H1 (cell line): ENCODE data around the gene EN2. TPM values are rescaled to one million over a fixed set of nuclear protein-coding genes. Genes with fewer than 3 reads are reported as not detected.
A peak's percentile ranks its signal among the peaks of the same experiment; 100 is the strongest.

Experiments
- CTCF ChIA-PET: fragments of 300-600 bp; sonication (Branson Sonifier 250); formaldehyde crosslinking; loops from one replicate; lab custom pipeline; 2021; ENCODE audit not compliant: partially characterized antibody; lab: Charles Lee
- POLR2A ChIA-PET: fragments of 300-600 bp; sonication (Branson Sonifier 250); formaldehyde crosslinking; loops from one replicate; lab custom pipeline; 2021; ENCODE audit warnings: inconsistent platforms; ENCODE audit not compliant: partially characterized antibody; lab: Charles Lee
- DNase-seq, 2 experiments: peaks; one replicate each; pipeline versions ENCODE4 v3.0.0 to v3.0.0-alpha.2; 2010 to 2022; ENCODE audit warnings: low spot score in 2 of 2, low read depth in 1 of 2, mixed read lengths in 1 of 2
- FAIRE-seq: peaks from 2 replicates; lab custom pipeline; 2011; peaks lifted over from hg19 to GRCh38; lab: Jason Lieb, UNC
- H2AFZ ChIP-seq: 2 replicates; pipeline ENCODE4 v1.8.1; 2012; ENCODE audit warnings: low read length, inconsistent platforms
- H2AK5ac ChIP-seq: 2 replicates; pipeline ENCODE4 v1.6.1; 2013; ENCODE audit warnings: low read depth, low read length
- H2BK120ac ChIP-seq: replicated peaks from 2 replicates; pipeline ENCODE3; 2013; ENCODE audit warnings: low read depth, low read length, inconsistent platforms
- H2BK12ac ChIP-seq: 2 replicates; pipeline ENCODE4 v1.6.1; 2013; ENCODE audit warnings: low read depth, low read length
- H2BK15ac ChIP-seq: 2 replicates; pipeline ENCODE4 v1.6.1; 2013; ENCODE audit warnings: low read length
- H2BK20ac ChIP-seq: 2 replicates; pipeline ENCODE4 v1.6.1; 2013; ENCODE audit warnings: low read length
- H2BK5ac ChIP-seq: 2 replicates; pipeline ENCODE4 v1.6.1; 2013; ENCODE audit warnings: low read depth, low read length
- H3K14ac ChIP-seq: 2 replicates; pipeline ENCODE4 v1.6.1; 2013; ENCODE audit warnings: inconsistent platforms; ENCODE audit not compliant: insufficient read length
- H3K18ac ChIP-seq: 2 replicates; pipeline ENCODE4 v1.6.1; 2013; ENCODE audit warnings: low read length; ENCODE audit errors: extremely low read depth
- H3K23ac ChIP-seq: 2 replicates; pipeline ENCODE4 v1.6.1; 2013; ENCODE audit warnings: inconsistent platforms; ENCODE audit not compliant: insufficient read length
- H3K23me2 ChIP-seq: 2 replicates; pipeline ENCODE4 v1.6.1; 2013; ENCODE audit warnings: low read depth, low read length
- H3K27ac ChIP-seq: 2 replicates; pipeline ENCODE4 v1.6.1; 2011; ENCODE audit warnings: low read depth, low read length, inconsistent platforms
- H3K27me3 ChIP-seq, 4 experiments: replicated peaks in 1 of 4; 1 replicate in 1 of 4; 2 replicates in 3 of 4; pipeline versions ENCODE4 v1.6.1 to v1.8.1; 2011 to 2013; ENCODE audit warnings: low read length in 3 of 4, mild to moderate bottlenecking in 3 of 4, inconsistent platforms in 2 of 4, mixed read lengths in 2 of 4, moderate library complexity in 1 of 4; ENCODE audit not compliant: control insufficient read depth in 3 of 4, insufficient read depth in 3 of 4; ENCODE audit errors: extremely low read depth in 1 of 4
- H3K36me3 ChIP-seq, 4 experiments: 2 replicates each; pipeline versions ENCODE4 v1.6.1 to v1.8.1; 2011 to 2013; ENCODE audit warnings: mild to moderate bottlenecking in 4 of 4, low read length in 3 of 4, moderate library complexity in 2 of 4, control low read depth in 1 of 4, inconsistent platforms in 1 of 4; ENCODE audit not compliant: insufficient read depth in 4 of 4, control insufficient read depth in 2 of 4
- H3K4ac ChIP-seq: replicated peaks from 2 replicates; pipeline ENCODE3; 2013; ENCODE audit warnings: low read length, low read depth, mixed read lengths, inconsistent platforms; ENCODE audit not compliant: insufficient read length
- H3K4me1 ChIP-seq, 4 experiments: replicated peaks in 1 of 4; 1 replicate in 1 of 4; 2 replicates in 3 of 4; pipeline versions ENCODE4 v1.6.1 to v1.8.1; 2011 to 2013; ENCODE audit warnings: low read length in 3 of 4, inconsistent platforms in 2 of 4, mixed read lengths in 1 of 4; ENCODE audit not compliant: insufficient read depth in 4 of 4, control insufficient read depth in 3 of 4
- H3K4me2 ChIP-seq, 2 experiments: 2 replicates each; pipeline versions ENCODE4 v1.6.1 to v1.8.1; 2011 to 2013; ENCODE audit warnings: low read depth in 2 of 2, low read length in 2 of 2, control low read depth in 1 of 2, inconsistent platforms in 1 of 2, mild to moderate bottlenecking in 1 of 2; ENCODE audit not compliant: insufficient read depth in 1 of 2
- H3K4me3 ChIP-seq, 4 experiments: fragments of 200-600, 300-600 bp in 1 of 4; sonication (generic), shearing (Covaris generic), sonication (Bioruptor Twin) in 1 of 4; 2 replicates each; pipeline versions ENCODE4 v1.5.1 to v1.8.1; 2011 to 2016; ENCODE audit warnings: low read length in 4 of 4, low read depth in 3 of 4, control low read depth in 2 of 4, inconsistent platforms in 2 of 4, mild to moderate bottlenecking in 2 of 4, mixed read lengths in 1 of 4, moderate library complexity in 1 of 4; ENCODE audit not compliant: insufficient read depth in 2 of 4; ENCODE audit errors: extremely low read depth in 1 of 4
- H3K56ac ChIP-seq: replicated peaks from 2 replicates; pipeline ENCODE3; 2013; ENCODE audit warnings: low read depth, mild to moderate bottlenecking, mixed read lengths, low read length, inconsistent platforms; ENCODE audit not compliant: insufficient read length
- H3K79me1 ChIP-seq: 2 replicates; pipeline ENCODE4 v1.6.1; 2013; ENCODE audit warnings: low read depth, low read length, control low read depth
- H3K79me2 ChIP-seq, 2 experiments: 2 replicates each; pipeline versions ENCODE4 v1.6.1 to v1.8.1; 2012 to 2013; ENCODE audit warnings: low read length in 2 of 2, mild to moderate bottlenecking in 2 of 2, inconsistent platforms in 1 of 2; ENCODE audit not compliant: insufficient read depth in 2 of 2, control insufficient read depth in 1 of 2
- H3K9ac ChIP-seq, 4 experiments: replicated peaks in 1 of 4; 1 replicate in 1 of 4; 2 replicates in 3 of 4; pipeline versions ENCODE4 v1.6.1 to v1.8.1; 2011 to 2013; ENCODE audit warnings: low read depth in 3 of 4, low read length in 3 of 4, control low read depth in 2 of 4, mild to moderate bottlenecking in 2 of 4, moderate library complexity in 2 of 4, inconsistent platforms in 1 of 4; ENCODE audit errors: extremely low read depth in 1 of 4
- H3K9me3 ChIP-seq, 2 experiments: 2 replicates each; pipeline versions ENCODE4 v1.6.1 to v1.8.1; 2012 to 2013; ENCODE audit warnings: mild to moderate bottlenecking in 2 of 2, moderate library complexity in 2 of 2, control low read depth in 1 of 2, inconsistent platforms in 1 of 2, low read depth in 1 of 2, low read length in 1 of 2, mixed read lengths in 1 of 2; ENCODE audit not compliant: insufficient read depth in 2 of 2
- H4K20me1 ChIP-seq, 2 experiments: replicated peaks in 1 of 2; 2 replicates each; pipeline versions ENCODE3 to v1.8.1; 2011 to 2013; ENCODE audit warnings: inconsistent platforms in 2 of 2, low read length in 2 of 2, mild to moderate bottlenecking in 1 of 2; ENCODE audit not compliant: insufficient read depth in 2 of 2, control insufficient read depth in 1 of 2
- H4K5ac ChIP-seq: 2 replicates; pipeline ENCODE4 v1.6.1; 2013; ENCODE audit warnings: low read length, low read depth, mixed read lengths, inconsistent platforms; ENCODE audit not compliant: insufficient read length
- H4K8ac ChIP-seq: 2 replicates; pipeline ENCODE4 v1.8.0; 2013; ENCODE audit warnings: mild to moderate bottlenecking, moderate library complexity, low read length, inconsistent platforms; ENCODE audit not compliant: insufficient read depth; ENCODE audit errors: extremely low read depth
- H4K91ac ChIP-seq: replicated peaks from 2 replicates; pipeline ENCODE3; 2013; ENCODE audit warnings: low read length, mixed read lengths, inconsistent platforms; ENCODE audit not compliant: insufficient read length
- JUN ChIP-seq: IDR thresholded peaks from 2 replicates; pipeline ENCODE4 v1.6.1; 2011; ENCODE audit warnings: low read depth, mild to moderate bottlenecking, improper control_type of control experiment, low read length
- SP4 ChIP-seq: IDR thresholded peaks from 2 replicates; pipeline ENCODE4 v1.6.1; 2012; ENCODE audit warnings: low read length, inconsistent platforms
- WGBS, 2 experiments: shearing (Covaris generic) in 1 of 2; methylation state at CpG; one replicate each; pipeline versions ENCODE4 v1.1.6 to v1.1.7; 2013 to 2015; ENCODE audit warnings: low lambda C conversion rate in 2 of 2, mixed read lengths in 2 of 2, inconsistent platforms in 1 of 2, low coverage in 1 of 2, missing lambda C conversion rate in 1 of 2; ENCODE audit not compliant: insufficient replicate concordance in 2 of 2, insufficient coverage in 1 of 2, insufficient read length in 1 of 2; ENCODE audit errors: extremely low coverage in 1 of 2, missing lambda C conversion rate in 1 of 2; 5-methylcytosine and 5-hydroxymethylcytosine counted together
- polyA plus RNA-seq, 7 experiments: library from polyadenylated mRNA; depleted of rRNA in 3 of 7; stranded (reverse) in 5 of 7; unstranded in 2 of 7; fragments of >200 nt in 5 of 7; fragments of 200-250 nt in 2 of 7; gene quantifications; 1 replicate in 5 of 7; 2 replicates in 1 of 7; 4 replicates in 1 of 7; pipeline versions ENCODE4 v1.2.1 to v1.2.3, GENCODE V29; 2011 to 2013; ENCODE audit warnings: missing spikeins in 2 of 7, mixed read lengths in 2 of 7
- total RNA-seq: library from RNA; stranded (reverse); fragmentation: NEBNext Ultra II Directional; extraction: Animal tissue kit (Norgen Biotek cat#: 25700); gene quantifications from 2 replicates; pipeline ENCODE4 v1.2.1, GENCODE V29; 2021

The EN2 gene
- total and polyA plus RNA-seq, 2 of the 8 experiments (the other 6 are each of a cell fraction or from before 2014, with no cell fraction given) = not detected

GRCh38 chr7:155456738-155457543 is 988 bp upstream of the EN2 start:
- Histone ChIP-seq H2BK5ac (no peak overlapping the region), H3K27ac (no peak overlapping the region), H2BK15ac (no peak overlapping the region), H2BK12ac (no peak overlapping the region), H2AK5ac (no peak overlapping the region), H3K79me2 (no peaks in the 10 kb centered on the region), H3K4ac (no peak overlapping the region), H3K56ac (no peak overlapping the region), H3K79me1 (no peaks in the 10 kb centered on the region; the same call in 1 of the 2 replicates), H3K23me2 (no peaks in the 10 kb centered on the region; the same call in 1 of the 2 replicates), H2BK20ac (peak overlapping the region; percentile 80; the same call in 1 of the 2 replicates), H2AFZ (no peak overlapping the region), H3K9me3 (no peaks in the 10 kb centered on the region; a peak in 1 of 4 replicates), H3K4me1 (peaks cover 0 to 16% (median 8%) of the 10 kb centered on the region in 4 experiments; a peak in 5 of 7 replicates), H4K91ac (no peak overlapping the region), H3K9ac (no peak overlapping the region), H4K5ac (no peak overlapping the region), H3K4me2 (peak overlapping the region; percentile 28 to 41; a peak in 3 of 4 replicates), H3K27me3 (peaks cover 98 to 99% (median 98%) of the 10 kb centered on the region in 4 experiments), H4K8ac (no peak overlapping the region), H3K23ac (no peak overlapping the region), H4K20me1 (peaks cover 42 to 54% of the 10 kb centered on the region in 2 experiments), H3K18ac (no peak overlapping the region; the same call in 1 of the 2 replicates), H3K36me3 (peaks cover 0 to 16% (median 0%) of the 10 kb centered on the region in 4 experiments; a peak in 1 of 8 replicates), H2BK120ac (no peak overlapping the region), H3K14ac (no peak overlapping the region), H3K4me3 (peak overlapping the region in 1 of 4 experiments; percentile 45; a peak in 2 of 8 replicates)
- ChIA-PET CTCF (interaction anchor here (0.9 to 2.9 kb wide), 5 partner anchors 15 to 78 kb away, joined by 4 to 17 read pairs (median 7); no protein-coding TSS in a partner anchor), POLR2A (interaction anchor here (1.8 kb wide), 1 partner anchor 85 kb away, joined by 6 read pairs; no protein-coding TSS in a partner anchor)
- FAIRE-seq (no peak), DNase-seq (peak in 1 of 2 experiments; percentile 81)
- WGBS, 2 experiments = 4% methylated on average over 40 of the region's 69 CpGs; no CpG with 5 or more reads in 1 of the 2 experiments
- TF ChIP-seq JUN = no peak
- TF ChIP-seq SP4 = no peak
